Erythroblast (primary cell): ENCODE results near the gene SH3TC2.

Source experiments
- DNase-seq, 2 experiments: peaks; one replicate each; lab custom pipeline; 2025; lab: John Stamatoyannopoulos, UW
- GATA1 ChIP-seq: IDR thresholded peaks from 2 replicates; pipeline ENCODE4 v1.6.1; 2011; ENCODE audit warnings: low read depth, mild to moderate bottlenecking, control low read depth, low read length, moderate library complexity
- POLR2A ChIP-seq: IDR thresholded peaks from 2 replicates; pipeline ENCODE4 v1.6.1; 2011; ENCODE audit warnings: mild to moderate bottlenecking, low read length

SH3TC2 gene

GRCh38 chr5:148961261-148962199 lies 101.3 kb downstream of the SH3TC2 start:
- TF ChIP-seq GATA1 (no peak), POLR2A (no peak)
- no peak for DNase-seq

GRCh38 chr5:148960070-148960769 lies 102.6 kb downstream of the SH3TC2 start:
- no peak for DNase-seq
- TF ChIP-seq POLR2A, result no peak
- no peak for TF ChIP-seq GATA1

DNA sequence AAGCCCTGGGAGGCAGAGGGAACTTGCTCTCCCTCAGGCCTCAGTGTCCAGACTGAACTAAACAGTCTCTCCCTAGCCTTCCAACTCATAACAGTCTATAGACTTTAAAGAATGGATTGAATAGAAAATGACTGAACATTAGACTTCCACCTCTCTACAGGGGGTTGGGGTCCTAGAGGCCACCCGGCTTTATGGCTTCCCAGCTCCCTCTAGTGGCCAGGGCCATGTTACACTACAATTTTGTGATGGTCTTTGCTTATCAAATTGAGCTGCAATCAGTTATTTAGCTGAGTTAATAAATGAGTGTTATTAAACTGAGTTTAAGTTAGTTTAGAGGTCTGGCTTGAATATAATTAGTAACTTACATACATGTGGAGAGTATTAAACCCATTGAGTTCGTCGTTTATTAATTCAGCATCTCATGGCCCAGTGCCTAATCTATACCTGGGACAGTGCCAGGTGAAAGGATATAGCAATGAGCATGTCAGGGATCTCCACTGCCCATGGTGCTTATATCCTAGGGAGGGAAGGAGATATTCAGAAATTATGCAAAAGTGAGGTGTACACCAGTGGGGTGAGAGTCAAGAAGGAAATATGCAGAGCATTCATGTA lies 105.2 kb downstream of the SH3TC2 start:
- DNase-seq, result peak; percentile 43 to 58
- TF ChIP-seq GATA1 (no peak), POLR2A (no peak)

- DNase-seq, result no peak
- TF ChIP-seq GATA1 (no peak), POLR2A (no peak)
Observed at GRCh38 chr5:148956477-148957385, 106.1 kb downstream of the SH3TC2 start.
